GM19328 (cell line): Measurements from ENCODE around the gene ZFP30.
A peak's percentile ranks its signal among the peaks of the same experiment; 100 is the strongest.
"Not testable (repeated sequence)": the region's sequence is repeated elsewhere in the genome, so short reads cannot be mapped to it uniquely, and the experiment has no call there.

ENCODE experiments used
- ATAC-seq: cut with Tn5 transposase; IDR thresholded peaks from one replicate; pipeline ENCODE4 v1.9.1; 2021; ENCODE audit warnings: mild to moderate bottlenecking, moderate library complexity; ENCODE audit not compliant: unreplicated experiment

The ZFP30 gene

DNA sequence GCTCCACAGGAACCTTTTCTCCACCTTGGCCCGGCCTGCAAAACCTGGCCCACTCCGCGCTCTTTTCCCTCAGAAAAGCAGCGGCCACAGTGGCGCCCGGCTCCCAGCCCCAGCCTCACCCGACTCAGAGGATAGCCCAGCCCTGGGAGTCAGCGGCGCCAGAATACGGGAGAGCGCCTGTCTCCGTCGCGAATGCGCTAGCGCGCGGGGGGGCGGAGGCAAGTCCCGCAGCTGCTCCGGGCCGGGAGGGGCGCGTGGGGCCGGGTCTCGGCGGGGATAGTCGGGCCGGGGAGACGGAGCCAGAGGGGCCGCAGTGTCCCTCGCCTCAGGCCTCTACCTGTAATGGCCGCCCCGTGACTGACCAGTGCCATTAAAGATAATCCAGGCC is at the start of gene ZFP30:
TSS of gene ZFP30 (minus strand) at position 165 of the 388 bp plus-strand sequence. CDS start 7,643 bp downstream, outside the sequence.
- ATAC-seq, result peak; percentile 64

DNA sequence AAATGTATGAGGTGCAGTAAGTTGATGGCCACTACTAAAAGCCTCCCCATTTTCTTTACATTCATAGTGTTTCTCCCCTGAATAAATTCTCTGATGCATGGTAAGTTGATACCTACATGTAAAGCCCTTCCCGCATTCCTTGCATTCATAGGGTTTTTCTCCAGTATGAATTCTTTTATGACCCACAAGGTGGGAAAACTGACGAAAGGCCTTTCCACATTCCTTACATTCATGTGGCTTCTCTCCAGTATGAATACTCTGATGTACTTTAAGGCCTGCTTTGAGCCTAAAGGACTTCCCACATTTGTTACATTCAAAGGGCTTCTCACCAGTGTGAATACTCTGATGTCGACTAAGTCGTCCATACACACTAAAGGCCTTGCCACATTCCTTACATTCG is 43.8 kb upstream of the ZFP30 start:
- no peak for ATAC-seq

DNA sequence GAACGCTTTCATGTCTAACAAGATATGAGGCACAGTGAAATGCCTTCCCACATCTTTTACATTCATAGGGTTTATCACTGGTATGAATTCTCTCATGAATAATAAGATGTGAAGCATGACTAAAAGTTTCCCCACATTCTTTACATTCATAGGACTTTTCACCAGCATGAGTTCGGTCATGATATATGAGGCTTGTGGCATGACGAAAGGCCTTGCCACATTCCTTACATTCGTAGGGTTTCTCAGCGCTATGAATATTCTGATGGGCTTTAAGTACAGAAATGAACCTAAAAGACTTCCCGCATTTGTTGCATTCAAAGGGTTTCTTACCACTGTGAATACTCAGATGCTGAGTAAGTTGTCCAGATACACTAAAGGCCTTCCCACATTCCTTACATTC is 43.0 kb upstream of the ZFP30 start:
- ATAC-seq, result no peak

DNA sequence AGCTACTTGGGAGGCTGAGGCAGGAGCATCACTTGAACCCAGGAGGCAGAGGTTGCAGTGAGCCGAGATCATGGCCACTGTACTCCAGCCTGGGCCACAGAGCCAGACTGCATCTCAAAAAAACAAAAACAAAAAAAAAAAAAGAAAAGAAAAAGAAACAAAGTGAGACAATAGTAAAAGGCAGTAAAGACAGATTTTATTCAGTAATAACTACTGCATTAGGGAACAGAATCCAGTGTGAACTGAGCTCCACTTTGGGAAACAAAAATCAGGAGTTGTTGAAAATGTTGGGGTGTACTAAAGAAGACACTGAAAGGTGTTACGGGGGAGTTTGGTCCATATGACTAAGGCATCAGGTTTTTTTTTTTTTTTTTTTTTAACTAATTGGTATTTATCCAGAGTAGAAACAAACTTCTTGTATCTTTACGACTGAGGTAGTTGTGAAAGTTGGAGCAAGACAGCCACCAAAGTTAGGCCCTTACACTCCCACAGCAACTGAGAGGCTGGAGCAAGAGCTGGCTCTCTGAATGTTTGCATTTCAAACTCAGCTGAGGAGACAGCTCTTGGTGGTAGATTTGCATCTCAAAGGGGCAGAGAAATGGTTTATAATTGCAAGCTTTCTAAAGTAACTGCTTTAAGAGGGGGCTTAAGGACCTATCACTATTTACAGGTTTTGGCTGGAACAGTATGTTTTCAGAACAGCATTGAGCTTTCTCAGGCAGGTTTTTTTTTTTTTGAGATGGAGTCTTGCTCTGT is 40.1 kb upstream of the ZFP30 start:
- no peak for ATAC-seq

DNA sequence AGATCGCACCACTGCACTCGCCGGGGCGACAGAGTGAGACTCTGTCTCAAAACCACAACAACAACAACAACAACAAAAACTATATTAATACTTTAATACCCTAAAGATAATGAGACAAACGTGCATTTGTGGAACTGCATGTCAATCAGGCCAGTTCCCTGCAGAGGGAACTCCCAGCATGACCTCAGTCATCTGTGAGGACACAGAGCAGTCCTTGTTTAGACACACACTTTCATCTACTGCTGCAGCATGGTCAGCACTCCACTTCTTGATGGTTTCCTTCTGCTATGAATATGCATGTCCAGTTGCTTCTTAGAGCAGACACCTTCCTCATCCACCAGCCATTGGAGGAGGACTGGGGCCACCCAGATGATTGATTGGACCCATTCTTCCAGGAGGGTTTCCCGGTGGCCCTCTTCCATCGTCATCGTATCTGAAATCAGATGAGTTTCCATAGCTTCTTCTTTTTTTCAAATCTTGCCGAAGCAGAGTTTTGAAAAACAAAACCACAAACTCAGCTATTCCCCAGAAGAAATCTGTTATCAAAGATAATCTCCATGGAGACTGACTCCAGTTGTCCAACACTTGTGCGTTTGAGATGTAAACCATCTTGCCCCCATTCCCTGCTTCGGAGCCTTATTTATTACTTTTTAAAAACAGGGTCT is 37.8 kb upstream of the ZFP30 start:
- ATAC-seq, result no peak

DNA sequence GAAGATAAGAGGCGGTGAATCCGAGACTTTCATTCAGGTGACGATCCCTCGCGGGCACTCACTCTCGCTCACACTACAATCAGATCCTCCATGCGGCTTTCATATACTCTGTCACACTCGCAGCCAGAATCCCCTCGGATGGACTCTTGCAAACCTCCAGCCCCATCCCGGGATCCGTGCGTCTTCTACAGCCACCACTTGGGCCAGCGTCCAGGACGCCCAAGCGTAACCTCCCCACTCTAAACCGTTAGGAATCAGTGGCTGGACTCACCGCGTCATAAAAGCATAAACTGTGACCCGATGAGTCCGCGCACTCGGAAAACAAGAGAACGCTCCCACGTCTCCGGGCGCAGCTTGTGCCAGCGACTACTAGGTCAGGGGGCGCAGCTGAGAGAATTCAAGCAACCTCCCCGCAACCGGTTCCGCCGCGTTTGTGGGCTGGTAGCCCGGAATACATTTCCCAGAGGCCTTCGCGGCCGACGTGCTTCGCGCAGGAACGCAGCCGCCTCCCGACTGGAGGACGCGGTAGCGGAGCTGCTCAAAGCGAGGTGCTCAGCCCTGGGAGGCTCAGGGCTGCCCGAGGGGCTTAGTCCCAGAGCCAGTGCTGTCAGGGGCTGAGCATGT is 36.7 kb upstream of the ZFP30 start:
- ATAC-seq, result no peak

DNA sequence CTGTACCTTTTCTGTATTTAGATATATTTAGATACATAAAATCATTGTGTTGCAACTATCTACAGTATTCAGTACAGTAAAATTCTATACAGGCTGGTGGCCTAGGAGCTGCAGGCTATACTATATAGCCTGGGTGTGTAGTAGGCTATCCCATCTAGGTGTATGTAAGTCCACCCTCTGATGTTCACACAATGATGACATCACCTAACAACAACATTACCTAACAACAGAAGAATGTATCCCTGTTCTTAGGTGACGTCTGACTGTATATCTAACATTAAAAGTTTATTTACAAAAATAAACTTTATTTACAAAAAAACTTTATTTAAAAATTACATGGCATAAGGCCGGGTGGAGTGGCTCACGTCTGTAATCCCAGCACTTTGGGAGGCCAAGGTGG is 28.3 kb upstream of the ZFP30 start:
- no peak for ATAC-seq

DNA sequence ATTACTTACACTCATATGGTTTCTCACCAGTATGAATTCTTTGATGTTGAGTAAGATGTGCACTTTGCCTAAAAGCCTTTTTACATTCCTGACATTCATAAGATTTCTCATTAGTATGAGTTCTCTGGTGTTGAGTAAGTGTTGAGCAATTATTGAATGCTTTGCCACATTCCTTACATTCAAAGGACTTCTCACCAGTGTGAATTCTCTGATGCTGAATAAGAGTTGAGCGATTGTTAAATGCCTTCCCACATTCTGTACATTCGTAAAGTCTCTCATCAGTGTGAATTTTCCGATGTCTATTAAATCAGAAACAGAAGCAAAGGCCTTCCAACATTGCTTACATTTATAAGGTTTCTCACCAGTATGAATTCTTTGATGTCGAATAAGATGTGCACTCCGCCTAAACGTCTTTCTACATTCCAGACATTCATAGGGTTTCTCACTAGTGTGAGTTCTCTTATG is 14.2 kb upstream of the ZFP30 start:
- ATAC-seq, result no peak

DNA sequence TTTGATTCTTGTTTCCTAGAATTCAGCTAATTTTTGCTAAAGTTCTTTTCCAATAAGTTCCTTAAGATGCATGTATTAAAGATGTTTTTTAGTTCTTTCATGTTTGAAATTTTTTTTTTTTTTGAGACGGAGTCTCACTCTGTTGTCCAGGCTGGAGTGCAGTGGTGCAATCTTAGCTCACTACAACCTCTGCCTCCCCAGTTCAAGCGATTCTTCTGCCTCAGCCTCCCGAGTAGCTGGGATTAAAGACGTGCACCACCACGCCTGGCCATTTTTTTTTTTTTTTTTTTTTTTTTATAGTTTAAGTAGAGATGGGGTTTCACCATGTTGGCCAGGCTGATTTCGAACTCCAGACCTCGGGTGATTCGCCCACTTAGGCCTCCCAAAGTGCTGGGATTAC is 1.9 kb upstream of the ZFP30 start:
- not testable (repeated sequence) for ATAC-seq

DNA sequence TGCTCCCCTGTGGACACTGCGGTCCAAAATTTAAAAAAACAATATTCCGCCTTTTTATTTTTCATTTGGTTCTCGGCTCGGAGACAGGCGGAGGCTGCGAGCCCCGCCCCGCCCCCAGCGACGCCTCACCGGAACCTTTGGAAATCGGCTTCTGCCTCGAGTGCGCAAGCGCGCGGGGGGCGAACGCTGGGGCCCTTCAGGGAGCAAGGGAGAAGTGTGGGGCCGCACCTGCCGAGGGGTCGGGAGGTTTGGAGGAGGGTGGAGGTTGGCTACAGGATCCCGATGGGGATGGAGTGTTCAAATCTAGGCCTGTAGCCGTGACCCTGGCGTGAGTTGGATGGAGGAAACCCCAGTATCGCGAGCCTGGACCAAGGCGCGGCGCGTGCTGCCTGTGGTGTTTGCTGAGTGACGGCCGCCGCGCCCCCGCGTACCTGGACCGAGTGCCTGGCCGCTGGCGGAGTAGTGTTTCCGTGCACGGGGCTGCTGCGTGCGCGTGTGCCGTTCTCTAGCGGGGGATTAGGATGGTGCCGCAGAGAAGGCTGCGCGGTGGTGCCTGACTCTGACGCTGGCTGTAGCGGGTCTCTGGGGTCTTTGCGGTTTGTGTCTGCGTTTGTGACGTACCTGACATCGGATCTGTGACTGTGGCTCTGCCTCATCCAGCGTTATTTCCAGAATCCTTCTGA is 565 bp upstream of the ZFP30 start:
- peak; percentile 63 for ATAC-seq

DNA sequence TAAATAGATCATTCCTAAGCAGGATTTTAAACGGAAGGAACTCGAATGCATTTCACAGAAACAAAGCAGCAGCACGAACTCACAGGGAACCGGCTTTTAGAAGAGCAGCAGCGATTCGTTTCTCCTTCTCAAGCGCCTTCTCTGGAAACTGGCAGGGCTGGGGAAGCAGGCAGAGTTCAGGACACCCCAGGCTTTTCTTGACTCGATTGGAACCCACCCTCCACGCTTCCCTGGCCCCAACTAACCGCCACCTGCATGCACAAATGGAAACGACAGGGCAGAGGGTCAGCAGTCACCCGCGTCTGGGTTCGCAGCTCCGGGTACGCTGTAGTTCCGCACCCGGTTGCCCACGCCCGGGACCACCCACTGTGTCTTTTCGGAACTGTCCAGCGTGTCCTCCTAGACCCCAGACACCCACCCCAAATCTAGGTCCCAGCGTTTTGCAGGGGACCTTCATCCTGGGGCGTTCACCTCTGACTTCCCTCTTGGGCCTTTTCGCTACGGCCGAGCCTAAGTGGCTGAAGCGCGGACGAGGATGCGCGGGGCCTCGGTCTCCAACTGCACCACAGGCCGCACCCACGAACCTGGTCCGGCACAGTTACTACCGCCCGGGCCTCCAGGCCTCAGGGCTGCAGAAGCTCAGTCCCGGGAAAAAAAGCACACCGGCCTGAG is 500 bp downstream of the ZFP30 start:
- ATAC-seq, result peak; percentile 29

DNA sequence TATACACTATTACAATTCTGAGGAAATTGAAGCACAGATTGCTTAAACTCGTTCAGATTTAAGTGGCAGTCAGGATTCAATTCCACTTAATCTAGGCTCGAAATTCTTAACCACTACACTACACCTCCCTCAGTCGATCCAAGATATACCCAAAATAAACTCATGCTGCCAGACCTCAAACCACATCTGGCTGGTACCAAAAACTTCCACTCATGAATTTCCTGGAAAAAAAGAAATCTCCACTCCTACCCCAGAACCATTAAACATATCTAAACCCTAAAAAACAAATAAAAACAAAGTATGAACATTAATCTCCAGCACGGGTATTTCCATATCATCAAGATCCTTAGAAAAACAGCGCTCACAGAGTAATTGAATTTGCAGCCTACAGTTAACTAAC is 1.1 kb downstream of the ZFP30 start:
- no peak for ATAC-seq

DNA sequence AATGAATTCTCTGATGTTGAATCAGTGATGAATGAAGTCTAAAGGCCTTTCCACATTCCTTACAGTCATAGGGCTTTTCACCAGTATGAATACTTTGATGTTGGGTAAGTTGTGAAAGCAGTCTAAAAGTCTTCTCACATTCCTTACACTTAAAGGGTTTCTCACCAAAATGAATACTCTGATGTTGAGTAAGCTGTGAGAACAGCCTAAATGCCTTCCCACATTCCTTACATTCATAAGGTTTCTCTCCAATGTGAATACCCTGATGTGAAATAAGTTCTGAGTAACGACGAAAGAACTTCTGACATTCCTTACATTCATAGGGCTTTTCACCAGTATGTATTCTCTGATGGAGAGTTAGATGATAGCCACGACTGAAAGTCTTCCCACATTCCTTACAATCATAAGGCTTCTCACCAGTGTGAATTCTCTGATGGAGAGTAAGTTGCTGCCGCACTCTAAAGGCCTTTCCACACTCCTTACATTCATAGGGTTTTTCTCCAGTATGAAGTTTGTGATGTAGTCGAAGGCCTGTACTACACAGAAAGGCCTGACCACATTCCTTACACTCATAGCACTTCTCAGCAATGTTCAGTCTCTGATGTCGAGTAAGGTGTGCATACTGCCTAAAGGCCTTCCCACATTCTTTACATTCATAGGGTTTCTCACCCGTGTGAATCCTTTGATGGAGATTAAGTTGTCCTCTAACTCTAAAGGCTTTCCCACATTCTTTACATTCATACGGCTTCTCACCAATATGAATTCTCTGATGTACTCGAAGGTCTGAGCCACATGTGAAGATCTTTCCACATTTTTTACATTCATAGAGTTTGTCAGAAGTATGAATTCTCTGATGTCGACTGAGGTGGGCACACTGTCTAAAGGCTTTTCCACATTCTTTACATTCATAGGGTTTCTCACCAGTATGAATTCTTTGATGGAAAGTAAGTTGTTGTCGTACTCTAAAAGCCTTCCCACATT is 19.9 kb downstream of the ZFP30 start:
- ATAC-seq, result no peak

DNA sequence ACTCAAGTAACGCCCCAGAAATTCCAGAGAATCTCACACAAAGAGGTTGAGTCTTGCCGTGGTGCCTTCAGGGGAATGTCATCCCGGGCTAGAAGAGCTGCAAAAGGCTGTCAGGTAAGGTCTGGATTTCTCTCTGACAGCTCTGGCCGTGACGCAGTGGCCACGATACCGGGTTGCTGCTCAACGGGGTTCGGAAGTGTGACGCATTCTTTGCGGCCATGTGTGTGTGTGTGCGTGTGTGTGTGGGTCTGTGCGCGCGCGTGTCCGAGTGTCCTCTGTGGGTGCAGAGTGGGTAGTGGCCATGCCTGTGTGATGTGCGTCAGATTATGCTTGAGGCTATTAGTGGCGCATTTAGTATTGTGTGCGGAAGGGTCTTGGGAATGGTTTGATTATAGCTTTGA is 60.3 kb downstream of the ZFP30 start:
- ATAC-seq, result peak; percentile 35

DNA sequence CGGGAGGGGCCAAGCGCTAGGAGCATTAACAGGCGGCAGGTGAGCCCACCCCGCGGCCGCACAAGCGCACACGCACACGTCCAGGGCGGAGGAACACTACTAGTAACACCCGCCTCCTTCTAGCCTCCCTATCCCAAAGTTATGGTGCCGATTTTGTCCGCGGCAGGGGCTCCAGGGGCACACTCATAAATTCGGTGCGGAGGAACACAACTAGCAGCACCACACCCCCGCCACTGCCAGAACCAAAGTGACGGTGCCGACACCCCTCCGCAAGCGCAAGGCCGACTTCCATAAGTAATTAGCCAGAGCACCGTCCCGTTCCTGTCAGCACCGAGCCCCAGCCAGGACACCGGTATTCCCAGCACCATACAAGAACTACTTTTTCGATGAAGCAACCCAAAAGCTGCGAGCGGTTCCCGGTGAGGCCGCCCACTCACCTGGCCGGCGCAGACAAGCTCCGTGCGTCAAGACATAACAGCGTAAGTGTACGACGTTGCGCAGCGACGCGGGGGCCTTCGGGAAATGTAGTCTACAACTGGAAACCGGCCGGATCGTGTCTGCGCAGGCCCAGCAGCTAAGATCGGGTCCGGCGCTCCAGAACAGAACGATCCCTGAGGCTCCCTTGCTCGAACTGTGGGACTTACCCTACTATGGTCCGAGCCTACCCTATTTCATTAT is 60.8 kb downstream of the ZFP30 start, which contains the start of the genes ZNF540 and ZNF571:
TSS of gene ZNF540 (plus strand) at position 573 of the 678 bp plus-strand sequence. CDS start 3,572 bp downstream, outside the sequence.
TSS of gene ZNF571 (minus strand) at position 489 of the 678 bp plus-strand sequence. CDS start 8,116 bp downstream, outside the sequence.
- ATAC-seq, result peak; percentile 97

DNA sequence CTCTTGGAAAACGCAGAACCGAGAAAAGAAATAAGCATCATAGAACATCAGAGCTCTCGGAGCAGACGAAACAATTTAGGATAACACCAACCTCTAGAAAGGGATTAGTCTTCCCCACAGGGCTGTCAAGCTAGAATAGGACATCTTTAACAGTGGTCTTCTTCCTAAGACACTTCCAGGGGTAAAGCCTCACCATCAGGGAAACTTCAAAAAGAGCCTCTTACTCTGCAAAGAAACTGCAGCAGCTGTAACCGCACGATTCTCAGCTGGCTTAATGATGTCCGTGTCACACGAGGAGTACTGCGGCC is 61.3 kb downstream of the ZFP30 start:
- ATAC-seq, result no peak

DNA sequence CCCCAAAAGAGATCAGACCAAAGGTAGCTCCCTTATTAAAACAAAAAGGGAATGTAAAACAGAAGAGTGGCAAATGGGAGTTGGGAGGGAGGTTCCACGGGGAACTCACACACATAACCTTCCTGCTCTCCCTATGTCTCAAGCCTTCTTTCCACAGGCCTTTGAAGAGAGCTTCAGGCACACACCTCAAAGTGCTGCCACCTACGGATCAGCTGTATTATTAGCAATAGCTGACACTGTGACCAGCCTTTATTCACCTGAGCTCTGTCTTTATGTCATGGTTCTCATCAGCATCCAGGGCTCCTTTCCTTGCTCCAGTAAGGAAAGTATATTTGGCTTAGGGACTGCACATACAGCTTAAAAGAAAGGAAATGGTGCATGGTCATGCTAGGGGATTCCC is 71.9 kb downstream of the ZFP30 start:
- ATAC-seq, result no peak

DNA sequence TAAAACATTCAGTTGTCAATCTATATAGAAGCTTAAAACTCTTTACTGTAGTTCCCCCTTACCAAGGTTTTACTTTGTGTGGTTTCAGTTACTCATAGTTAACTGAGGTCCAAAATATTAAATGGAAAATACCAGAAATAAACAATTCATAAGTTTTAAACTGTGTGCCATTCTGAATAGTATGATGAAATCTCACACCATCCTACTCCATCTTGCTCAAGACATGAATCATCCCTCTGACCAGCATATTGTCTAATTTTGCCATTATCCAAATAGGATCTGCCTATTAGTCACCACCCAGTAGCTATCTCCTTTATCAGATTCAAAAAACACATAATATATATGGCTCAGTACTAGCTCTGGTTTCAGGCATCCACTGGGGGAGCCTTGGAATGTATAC is 83.1 kb downstream of the ZFP30 start:
- no peak for ATAC-seq

DNA sequence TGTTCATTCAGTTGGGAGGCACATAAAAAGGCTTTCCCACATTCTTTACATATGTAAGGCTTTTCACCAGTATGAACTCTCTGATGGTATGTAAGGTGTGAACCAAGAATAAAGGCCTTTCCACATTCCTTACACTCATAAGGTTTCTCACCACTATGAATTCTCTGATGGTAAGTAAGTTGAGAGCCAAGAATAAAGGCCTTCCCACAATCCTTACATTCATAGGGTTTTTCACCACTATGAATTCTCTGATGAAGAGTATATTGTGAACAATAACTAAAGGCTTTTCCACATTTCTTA is 89.9 kb downstream of the ZFP30 start:
- ATAC-seq, result no peak
